GM19372 (cell line): ENCODE results near the gene JOSD1.

Source experiments
- ATAC-seq: cut with Tn5 transposase; IDR thresholded peaks from one replicate; pipeline ENCODE4 v1.9.1; 2021; ENCODE audit warnings: mild to moderate bottlenecking, low read depth, moderate library complexity; ENCODE audit not compliant: unreplicated experiment

Gene JOSD1

GRCh38 chr22:38638728-38639127 is 62.0 kb downstream of the JOSD1 start:
- ATAC-seq: no peak

DNA sequence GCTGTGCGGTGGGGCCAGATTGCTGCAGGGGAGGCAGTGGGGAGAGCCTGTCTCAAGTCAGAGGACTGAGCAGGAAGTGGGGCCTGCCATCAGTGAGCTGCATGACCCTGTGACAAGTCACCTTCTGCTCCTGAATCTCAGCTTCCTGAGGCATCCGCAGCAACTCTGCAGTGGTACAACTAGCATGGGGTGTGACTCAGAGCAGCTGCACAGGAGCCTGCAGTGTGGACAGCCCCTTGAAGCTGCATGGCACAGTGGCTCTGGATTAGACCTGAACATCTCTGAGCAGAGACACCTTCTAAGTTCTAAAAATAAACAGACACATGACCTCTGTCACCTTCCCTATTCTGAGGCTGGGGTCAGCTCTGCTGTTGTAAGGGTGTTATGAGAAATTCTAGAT is 62.5 kb downstream of the JOSD1 start:
- no peak for ATAC-seq
